GM19099 (cell line): ENCODE measurements around the gene CDK6.

Experiments used
- POLR2A ChIP-seq: IDR thresholded peaks from 3 replicates; pipeline ENCODE4 v1.6.1; 2011; ENCODE audit warnings: low read depth; ENCODE audit not compliant: insufficient read length; ENCODE audit errors: extremely low read depth

Gene CDK6

DNA sequence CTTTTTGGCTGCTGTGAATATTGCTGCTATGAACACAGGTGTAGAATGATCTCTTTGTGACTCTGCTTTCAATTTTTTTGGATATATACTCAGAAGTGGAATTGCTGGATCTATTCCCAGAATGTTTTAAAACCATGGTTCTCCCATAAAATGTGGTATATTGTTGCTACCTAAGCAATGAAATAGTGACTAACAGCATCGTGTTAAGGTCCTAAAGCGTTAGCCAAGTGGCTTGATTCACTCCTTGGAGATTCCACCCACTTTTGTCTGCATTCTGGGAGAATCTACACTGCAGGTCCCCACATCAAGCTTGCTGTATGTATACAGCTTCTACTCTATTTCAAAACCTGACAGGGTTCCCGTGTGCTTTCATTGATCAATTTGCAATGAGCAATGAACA, 105.6 kb downstream of the CDK6 start:
- no peak for TF ChIP-seq POLR2A

DNA sequence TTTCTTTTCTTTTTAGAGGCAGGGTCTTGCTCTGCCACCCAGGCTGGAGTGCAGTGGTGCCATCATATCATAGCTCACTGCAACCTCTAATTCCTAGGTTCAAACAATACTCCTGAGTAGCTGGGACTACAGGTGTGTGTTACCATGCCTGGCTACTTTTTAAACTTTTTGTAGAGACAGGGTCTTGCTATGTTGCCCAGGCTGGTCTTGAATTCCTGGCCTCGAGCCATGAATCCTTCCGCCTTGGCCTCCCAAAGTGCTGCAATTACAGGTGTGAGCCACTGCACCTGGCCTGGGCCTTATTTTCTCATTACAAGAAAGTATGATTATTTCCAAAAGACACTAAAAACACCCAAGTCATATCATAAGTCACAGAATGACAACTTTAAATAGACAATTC, 106.6 kb downstream of the CDK6 start:
- TF ChIP-seq POLR2A, result no peak

DNA sequence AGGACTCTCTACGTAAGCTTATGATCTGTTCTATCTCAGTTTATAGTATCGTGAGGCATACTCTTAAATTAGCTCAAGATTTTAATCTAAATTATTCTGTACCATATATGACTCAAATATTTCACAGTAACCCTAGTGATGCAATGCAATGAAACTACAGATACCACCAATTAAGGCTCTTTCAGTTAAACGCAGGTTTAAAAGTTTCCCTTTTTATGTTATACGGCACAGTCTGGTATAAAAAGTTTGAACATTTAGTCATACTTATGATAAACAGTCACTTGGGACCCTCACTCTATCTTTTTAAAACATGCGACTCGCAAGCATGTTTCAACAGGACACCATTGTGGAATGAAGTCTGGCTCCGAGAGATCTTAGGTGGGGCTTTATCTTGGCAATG, 107.2 kb downstream of the CDK6 start:
- no peak for TF ChIP-seq POLR2A

DNA sequence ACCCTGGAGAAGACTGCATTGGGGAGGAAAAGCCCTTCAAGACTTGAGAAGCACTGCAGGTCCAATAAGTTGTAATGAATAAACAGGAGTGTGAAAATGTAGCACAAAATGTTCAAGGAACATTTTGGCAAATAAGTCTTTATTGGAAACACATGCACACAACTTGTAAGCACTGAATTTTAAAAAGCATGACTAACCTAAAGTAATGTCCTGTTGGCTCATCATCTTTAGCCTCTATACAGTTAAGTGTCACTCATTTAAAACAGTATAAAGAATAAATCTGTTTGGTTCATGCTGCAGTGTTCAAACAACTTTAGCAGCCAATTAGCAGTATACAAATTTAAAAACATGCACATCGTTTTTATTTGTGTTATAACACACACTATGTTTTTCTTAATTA, 108.6 kb downstream of the CDK6 start:
- TF ChIP-seq POLR2A, result no peak

DNA sequence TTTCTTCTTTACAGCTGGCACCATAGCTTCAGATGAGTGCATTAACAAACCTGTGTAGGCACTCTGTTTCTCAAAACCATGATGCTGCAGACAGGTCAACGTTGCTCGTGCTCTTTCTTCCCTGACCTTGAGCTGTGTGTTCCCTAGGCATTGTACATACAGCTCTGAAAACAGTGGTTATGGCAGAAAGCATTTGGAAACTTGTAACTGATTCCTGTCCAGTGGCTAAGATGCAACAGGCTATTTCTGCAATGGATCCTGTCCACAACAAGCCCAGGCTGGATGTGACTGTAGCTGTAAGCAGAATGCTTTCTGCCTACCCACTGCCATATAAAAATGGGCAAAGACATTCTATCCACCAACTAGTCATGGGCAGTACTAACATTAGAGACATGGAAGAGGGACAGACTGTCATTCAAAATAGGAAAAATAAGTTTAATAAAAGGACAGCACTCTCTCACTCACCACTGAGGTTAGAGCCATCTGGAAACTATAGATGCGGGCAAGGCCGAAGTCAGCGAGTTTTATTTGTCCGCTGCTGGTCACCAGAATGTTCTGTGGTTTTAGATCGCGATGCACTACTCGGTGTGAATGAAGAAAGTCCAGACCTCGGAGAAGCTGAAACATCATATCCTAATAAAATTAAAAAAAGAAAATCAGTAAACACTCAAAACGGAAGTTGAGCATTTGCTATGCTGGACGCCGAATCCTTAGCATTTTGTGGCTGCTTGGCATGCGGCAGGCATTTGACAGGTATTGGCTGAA, 111.0 kb downstream of the CDK6 start:
- TF ChIP-seq POLR2A, result no peak

DNA sequence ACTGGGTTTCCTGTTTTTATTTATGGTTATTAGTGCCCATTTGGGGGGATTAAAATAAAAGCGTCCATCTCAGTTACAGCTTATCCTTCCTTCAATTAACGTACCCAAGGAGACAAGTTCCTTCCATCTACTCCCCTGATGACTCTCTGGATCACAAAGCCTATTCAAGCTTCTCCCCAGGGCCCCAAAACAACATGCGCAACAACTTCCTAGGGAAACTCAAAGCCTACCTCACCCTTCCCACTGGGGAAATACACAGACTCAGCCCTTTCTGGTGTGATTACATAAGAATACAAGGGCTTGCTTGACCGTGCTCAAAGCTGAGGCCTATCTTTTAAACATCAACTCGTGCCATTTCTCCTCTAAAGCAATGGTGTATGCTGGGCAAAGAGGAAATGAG, 112.4 kb downstream of the CDK6 start:
- TF ChIP-seq POLR2A, result no peak

DNA sequence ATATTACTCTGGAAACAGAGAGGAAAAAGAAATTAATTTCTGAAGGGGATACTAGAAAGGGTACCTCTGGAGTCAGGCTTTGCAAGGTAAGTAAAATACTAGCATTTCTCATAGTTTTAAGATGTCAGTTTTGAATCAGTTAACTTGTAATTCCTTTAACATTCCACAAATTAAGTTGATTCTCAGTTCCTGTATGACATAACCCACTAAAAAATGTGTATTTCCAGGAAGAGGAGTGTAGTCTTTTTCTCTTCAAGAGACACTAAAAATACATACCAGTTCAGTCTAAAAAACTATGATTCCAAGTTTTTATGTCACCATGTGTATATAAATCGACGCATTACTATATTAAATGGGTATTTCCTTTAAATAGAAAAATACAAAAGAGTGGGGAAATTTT, 113.2 kb downstream of the CDK6 start:
- TF ChIP-seq POLR2A, result no peak

DNA sequence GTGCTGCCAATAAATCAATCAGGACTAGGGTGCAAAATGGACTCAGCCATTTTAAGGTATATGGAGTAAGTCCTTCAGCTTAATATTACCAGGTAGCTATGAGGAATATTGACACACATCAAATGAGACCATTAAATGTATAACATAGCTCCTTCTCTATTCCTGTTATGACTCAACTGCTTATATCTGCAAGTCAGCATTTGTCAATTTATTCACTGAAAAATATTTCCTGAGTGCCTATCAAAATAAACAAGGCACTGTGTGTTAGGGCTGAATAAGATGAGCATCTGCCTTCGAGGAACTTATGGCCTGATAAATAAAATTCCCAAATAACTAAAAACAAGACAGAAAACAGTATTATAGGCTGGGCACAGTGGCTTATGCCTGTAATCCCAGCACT, 113.8 kb downstream of the CDK6 start:
- no peak for TF ChIP-seq POLR2A

GRCh38 chr7:92720604-92721350, 115.6 kb downstream of the CDK6 start:
- no peak for TF ChIP-seq POLR2A

DNA sequence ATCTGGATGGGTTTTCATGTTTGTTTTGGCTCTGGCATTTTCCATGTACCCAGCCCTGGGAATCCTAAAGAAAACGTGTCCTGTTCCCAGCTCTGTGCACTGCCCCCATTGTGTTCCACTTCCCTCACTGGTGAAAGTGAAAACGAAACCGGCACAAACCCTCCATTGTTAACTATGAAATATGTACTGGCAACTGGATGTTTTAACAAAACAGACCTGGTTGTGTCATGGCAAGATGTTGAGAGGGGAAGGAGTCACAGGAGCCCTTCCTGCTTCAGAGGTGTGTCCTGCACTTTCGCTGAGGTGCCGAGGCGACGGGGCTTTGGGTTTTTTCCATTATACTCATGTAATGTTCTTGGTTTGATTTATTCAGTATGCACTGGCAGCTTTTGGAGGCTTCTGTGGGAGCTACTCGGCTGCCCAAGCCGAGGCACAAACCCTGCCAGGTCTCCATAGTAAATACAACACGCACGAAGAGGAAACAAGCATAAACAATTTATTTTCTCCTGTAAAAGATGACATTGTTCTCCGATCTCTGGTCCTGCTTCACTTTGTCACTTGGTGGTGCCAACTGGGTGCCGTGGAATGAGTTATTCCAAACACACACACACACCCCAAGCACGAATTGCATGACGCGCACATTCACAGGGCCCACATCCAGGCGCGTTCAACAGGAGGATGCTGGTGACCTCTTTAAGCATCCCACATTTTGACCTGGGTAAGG, 118.2 kb downstream of the CDK6 start:
- TF ChIP-seq POLR2A, result no peak

DNA sequence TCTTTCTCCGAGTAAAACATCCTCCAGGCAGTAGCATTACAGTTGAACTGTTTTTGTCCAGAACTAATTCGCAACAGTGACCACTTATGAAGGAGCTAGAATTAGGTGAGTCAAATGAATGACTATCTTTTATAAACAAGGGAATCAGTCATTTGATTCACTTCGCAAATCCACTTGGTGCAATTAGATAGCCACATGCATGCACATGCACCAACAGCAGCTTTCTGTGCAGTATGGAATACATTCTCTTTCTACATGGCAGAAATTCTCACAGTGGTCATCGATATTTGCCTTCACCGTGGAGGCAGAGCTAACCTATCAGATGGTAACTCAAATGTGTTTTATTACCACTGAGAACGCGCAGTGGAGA, 118.8 kb downstream of the CDK6 start:
- TF ChIP-seq POLR2A, result no peak

GRCh38 chr7:92716825-92717580, 119.4 kb downstream of the CDK6 start:
- no peak for TF ChIP-seq POLR2A

- no peak for TF ChIP-seq POLR2A
These were observed 120.4 kb downstream of the CDK6 start for GRCh38 chr7:92715963-92716362.

- no peak for TF ChIP-seq POLR2A
These were observed 121.6 kb downstream of the CDK6 start for GRCh38 chr7:92714767-92715166.

DNA sequence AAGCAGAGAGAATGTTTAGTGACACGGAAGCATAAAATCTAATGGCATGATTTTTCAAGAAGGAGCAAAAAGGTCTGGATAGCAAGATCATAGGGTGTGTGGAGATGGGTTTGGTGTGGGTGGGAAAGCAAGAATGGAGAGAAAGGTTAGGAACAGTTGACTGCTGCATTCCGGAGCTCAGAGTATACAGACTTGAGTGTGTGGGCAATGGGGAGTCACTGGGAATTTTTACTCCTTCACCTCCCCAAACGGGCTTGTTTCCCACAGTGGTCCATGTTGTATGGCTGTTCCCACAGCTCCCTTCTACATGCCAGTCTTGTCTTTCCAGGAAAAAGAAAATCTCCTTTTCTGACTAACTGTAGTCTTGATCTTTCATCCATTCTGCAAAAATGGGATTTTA, 122.1 kb downstream of the CDK6 start:
- TF ChIP-seq POLR2A, result no peak
